Progenitor cell of endocrine pancreas (in vitro differentiated cells): ENCODE measurements around the gene NBAS. TPM values are rescaled to one million over a fixed set of nuclear protein-coding genes. Genes with fewer than 3 reads are reported as not detected.

Experiments
- DNase-seq: peaks from one replicate; pipeline ENCODE4 v3.0.0; 2021; ENCODE audit warnings: low spot score; ENCODE audit not compliant: unreplicated experiment
- H3K27ac Mint-ChIP-seq: 2 replicates; pipeline ENCODE4 v1.8.0; 2021; ENCODE audit warnings: mild to moderate bottlenecking, moderate library complexity, mixed read lengths
- H3K27me3 Mint-ChIP-seq: 2 replicates; pipeline ENCODE4 v1.8.0; 2021; ENCODE audit warnings: mixed read lengths
- H3K36me3 Mint-ChIP-seq: 2 replicates; pipeline ENCODE4 v1.8.0; 2022; ENCODE audit warnings: mixed read lengths; ENCODE audit not compliant: insufficient read depth
- H3K4me1 Mint-ChIP-seq: 2 replicates; pipeline ENCODE4 v1.8.0; 2021; ENCODE audit warnings: low read depth, mixed read lengths
- H3K4me3 Mint-ChIP-seq: 2 replicates; pipeline ENCODE4 v1.8.0; 2021; ENCODE audit warnings: low read depth, mild to moderate bottlenecking, moderate library complexity, mixed read lengths
- H3K9me3 Mint-ChIP-seq: 2 replicates; pipeline ENCODE4 v1.8.0; 2021; ENCODE audit warnings: low read depth, mixed read lengths
- total RNA-seq: library from RNA; stranded (reverse); gene quantifications from 2 replicates; pipeline ENCODE4 v1.2.1, GENCODE V29; 2021
- TF ChIP-seq, protein P1 (sequence below): fragments of 200-600 bp; sonication (generic); IDR thresholded peaks from one replicate; pipeline ENCODE4 v1.5.0; 2021; ENCODE audit warnings: antibody characterized with exemption, mild to moderate bottlenecking; ENCODE audit not compliant: unreplicated experiment

The NBAS gene
- total RNA-seq, 1 donor from 2014 or later, result 63.0 TPM

DNA sequence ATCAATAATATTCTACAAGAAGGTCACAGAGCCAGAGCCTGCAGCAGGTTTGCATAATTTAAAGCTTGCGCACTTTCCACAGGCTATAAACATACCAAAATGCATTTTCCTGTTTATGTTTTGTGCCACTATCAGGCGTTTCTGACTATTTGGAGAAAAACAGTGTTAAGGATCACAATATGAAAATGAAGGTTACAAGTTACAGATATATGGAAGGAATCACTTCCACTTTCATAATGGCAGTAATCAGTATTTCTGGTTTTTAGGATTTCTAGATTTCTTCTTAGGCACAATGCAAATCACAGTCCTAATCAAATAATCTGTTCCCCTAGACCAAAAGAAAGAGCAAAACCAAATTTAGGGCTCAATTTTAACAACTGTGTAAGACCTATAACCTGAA is 279.5 kb downstream of the NBAS start:
- H3K36me3 Mint-ChIP-seq, result peaks cover 15% of the 10 kb centered on the region
- H3K27ac Mint-ChIP-seq, result no peak overlapping the region
- TF ChIP-seq, protein P1, sequence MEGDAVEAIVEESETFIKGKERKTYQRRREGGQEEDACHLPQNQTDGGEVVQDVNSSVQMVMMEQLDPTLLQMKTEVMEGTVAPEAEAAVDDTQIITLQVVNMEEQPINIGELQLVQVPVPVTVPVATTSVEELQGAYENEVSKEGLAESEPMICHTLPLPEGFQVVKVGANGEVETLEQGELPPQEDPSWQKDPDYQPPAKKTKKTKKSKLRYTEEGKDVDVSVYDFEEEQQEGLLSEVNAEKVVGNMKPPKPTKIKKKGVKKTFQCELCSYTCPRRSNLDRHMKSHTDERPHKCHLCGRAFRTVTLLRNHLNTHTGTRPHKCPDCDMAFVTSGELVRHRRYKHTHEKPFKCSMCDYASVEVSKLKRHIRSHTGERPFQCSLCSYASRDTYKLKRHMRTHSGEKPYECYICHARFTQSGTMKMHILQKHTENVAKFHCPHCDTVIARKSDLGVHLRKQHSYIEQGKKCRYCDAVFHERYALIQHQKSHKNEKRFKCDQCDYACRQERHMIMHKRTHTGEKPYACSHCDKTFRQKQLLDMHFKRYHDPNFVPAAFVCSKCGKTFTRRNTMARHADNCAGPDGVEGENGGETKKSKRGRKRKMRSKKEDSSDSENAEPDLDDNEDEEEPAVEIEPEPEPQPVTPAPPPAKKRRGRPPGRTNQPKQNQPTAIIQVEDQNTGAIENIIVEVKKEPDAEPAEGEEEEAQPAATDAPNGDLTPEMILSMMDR, result no peak
- no peaks in the 10 kb centered on the region for H3K9me3 Mint-ChIP-seq
- DNase-seq, result no peak
- no peak overlapping the region for H3K4me3 Mint-ChIP-seq
- H3K4me1 Mint-ChIP-seq, result peaks cover 20% of the 10 kb centered on the region
- H3K27me3 Mint-ChIP-seq, result no peaks in the 10 kb centered on the region

DNA sequence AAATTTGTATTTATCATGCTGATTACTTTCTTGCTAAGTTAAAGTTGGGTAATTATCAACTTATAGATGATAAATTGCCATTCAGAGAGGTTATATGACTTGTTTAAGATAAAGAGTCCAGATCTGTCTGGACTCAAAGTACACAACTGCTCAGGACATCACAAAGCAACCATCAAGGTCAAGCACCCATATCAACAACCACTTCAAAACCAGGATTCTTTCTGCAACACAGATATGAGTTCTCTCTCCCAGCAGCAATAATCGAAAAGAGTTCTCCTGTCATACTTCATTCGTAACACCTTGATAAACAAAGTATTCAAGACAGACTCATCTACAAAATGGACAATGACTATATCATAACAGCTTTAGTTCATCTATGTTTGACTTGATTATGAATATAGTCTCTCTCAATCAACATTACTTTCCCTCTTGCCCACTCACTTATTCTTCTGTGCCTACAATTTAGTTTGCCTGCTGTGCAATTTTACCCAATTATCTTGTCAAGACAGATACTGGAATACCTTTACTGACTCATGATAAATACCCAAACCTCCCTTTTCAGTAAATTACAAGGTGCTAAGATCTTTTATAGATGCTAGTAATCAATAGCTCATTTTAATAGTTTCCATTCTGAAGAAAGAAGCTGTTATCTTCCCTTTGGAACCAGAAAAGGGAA is 281.8 kb downstream of the NBAS start:
- peaks cover 19% of the 10 kb centered on the region for H3K4me1 Mint-ChIP-seq

DNA sequence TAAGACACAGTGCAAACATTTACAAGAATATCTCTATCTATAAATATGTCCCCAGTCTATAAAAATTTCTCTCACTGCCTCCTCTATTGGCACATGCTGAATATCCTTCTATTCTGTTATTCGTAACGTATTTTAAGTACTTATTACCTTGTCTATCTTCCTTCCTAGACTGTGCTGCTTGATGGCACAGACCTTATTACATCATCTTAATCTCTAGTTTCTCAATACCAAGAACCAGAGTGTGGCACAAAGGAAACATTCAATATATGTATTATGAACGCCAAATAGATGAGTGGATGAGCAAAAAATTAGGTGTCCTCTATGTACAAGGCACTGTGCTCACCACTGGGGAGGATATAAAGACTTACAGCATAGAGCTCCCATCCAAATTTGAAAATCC is 282.8 kb downstream of the NBAS start:
- DNase-seq, result no peak
- TF ChIP-seq, protein P1, result no peak
- Mint-ChIP-seq H3K36me3 (peaks cover 11% of the 10 kb centered on the region), H3K4me1 (peaks cover 19% of the 10 kb centered on the region), H3K27ac (no peak overlapping the region), H3K27me3 (no peaks in the 10 kb centered on the region), H3K9me3 (no peaks in the 10 kb centered on the region), H3K4me3 (no peak overlapping the region)

More for the DNA sequence above, 281.8 kb downstream of the NBAS start:
- Mint-ChIP-seq H3K4me3 (no peak overlapping the region), H3K27ac (no peak overlapping the region), H3K9me3 (no peaks in the 10 kb centered on the region), H3K36me3 (peaks cover 11% of the 10 kb centered on the region), H3K27me3 (no peaks in the 10 kb centered on the region)
- DNase-seq, result no peak
- TF ChIP-seq, protein P1, result no peak

DNA sequence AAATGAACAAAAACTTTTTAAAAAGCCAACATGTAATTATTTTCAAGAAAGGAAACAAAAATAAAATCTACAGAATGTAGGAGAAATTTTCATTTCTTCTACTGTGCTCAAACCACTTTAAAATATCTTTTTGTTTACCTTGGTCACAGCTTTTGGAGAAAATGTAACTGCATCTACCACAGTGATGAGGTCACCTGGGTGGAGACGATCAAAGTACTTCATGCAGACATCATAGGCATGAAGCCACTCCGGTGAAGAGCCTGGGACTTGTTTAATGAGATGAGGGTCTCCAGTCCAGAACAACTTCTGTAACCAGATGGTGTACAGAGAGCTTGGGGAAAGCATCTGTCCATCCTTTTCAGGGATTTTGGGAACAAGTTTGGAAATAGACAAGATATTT is 285.8 kb downstream of the NBAS start:
- Mint-ChIP-seq H3K27me3 (no peaks in the 10 kb centered on the region), H3K4me1 (peaks cover 19% of the 10 kb centered on the region), H3K9me3 (no peaks in the 10 kb centered on the region), H3K4me3 (no peak overlapping the region), H3K27ac (no peak overlapping the region), H3K36me3 (peaks cover 9% of the 10 kb centered on the region)
- no peak for DNase-seq
- TF ChIP-seq, protein P1, result no peak

DNA sequence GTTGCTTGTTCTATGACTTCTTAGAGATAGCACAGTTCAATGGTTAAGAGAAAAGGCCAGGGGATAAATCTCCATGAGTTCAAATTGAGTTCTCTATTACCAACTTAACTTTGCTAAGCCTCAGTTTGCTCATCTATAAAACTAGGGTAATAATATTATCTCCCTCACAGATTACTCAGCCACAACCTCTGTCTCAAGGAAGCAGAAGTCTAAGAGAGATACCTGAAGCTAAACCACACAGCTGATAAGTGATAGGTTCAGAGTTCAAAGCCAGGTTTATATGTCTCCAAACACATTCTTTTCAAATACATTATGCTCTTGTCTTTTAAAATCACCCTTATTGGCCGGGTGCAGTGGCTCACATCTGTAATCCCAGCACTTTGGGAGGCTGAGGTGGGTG is 287.7 kb downstream of the NBAS start:
- no peaks in the 10 kb centered on the region for H3K9me3 Mint-ChIP-seq
- TF ChIP-seq, protein P1, result no peak

More for the DNA sequence above, 287.7 kb downstream of the NBAS start:
- Mint-ChIP-seq H3K27me3 (no peaks in the 10 kb centered on the region), H3K27ac (no peak overlapping the region), H3K36me3 (peaks cover 9% of the 10 kb centered on the region), H3K4me1 (peaks cover 2% of the 10 kb centered on the region), H3K4me3 (no peak overlapping the region)
- DNase-seq, result no peak
